B cell (primary cell): ENCODE results near the gene IFT27.

ENCODE experiments used
- EZH2 ChIP-seq: IDR thresholded peaks from 2 replicates; pipeline ENCODE4 v1.6.1; 2012; ENCODE audit warnings: borderline replicate concordance, low read depth, mild to moderate bottlenecking, moderate library complexity, low read length; ENCODE audit not compliant: insufficient read depth, poor library complexity, severe bottlenecking
- TF ChIP-seq, protein P1 (sequence below): fragments of 200-600 bp; IDR thresholded peaks from one replicate; pipeline ENCODE4 v1.8.0; 2022; ENCODE audit warnings: antibody characterized with exemption, mild to moderate bottlenecking

DNA sequence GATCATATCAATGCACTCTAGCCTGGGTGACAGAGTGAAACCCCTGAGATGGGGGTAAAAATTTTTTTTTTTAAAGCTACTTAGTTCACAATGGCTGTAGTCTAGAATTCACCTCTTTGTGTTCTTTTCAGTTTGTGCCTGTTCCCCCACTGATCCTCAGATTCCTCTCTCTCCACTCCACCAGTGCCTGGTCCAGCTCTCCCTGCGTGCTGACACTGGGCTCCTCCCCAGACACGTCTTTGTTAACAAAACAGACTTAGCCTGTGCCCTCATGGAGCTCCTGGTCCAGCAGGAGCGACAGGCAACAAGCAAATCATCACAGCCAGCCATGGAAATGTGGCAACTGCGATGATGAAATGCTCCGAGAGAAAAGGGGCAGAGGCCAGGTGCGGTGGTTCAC, 34.0 kb downstream of the IFT27 start:
- TF ChIP-seq, protein P1, sequence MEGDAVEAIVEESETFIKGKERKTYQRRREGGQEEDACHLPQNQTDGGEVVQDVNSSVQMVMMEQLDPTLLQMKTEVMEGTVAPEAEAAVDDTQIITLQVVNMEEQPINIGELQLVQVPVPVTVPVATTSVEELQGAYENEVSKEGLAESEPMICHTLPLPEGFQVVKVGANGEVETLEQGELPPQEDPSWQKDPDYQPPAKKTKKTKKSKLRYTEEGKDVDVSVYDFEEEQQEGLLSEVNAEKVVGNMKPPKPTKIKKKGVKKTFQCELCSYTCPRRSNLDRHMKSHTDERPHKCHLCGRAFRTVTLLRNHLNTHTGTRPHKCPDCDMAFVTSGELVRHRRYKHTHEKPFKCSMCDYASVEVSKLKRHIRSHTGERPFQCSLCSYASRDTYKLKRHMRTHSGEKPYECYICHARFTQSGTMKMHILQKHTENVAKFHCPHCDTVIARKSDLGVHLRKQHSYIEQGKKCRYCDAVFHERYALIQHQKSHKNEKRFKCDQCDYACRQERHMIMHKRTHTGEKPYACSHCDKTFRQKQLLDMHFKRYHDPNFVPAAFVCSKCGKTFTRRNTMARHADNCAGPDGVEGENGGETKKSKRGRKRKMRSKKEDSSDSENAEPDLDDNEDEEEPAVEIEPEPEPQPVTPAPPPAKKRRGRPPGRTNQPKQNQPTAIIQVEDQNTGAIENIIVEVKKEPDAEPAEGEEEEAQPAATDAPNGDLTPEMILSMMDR: no peak
- no peak for TF ChIP-seq EZH2
